T-helper 9 cell (primary cell): Measurements from ENCODE around the gene SBSN.

Experiments used
- DNase-seq: peaks from one replicate; pipeline ENCODE4 v3.0.0-alpha.2; 2020
- total RNA-seq, 2 donors: gene quantifications; one replicate each; lab custom pipeline; 2026; lab: John Stamatoyannopoulos, UW

SBSN gene, protein sequence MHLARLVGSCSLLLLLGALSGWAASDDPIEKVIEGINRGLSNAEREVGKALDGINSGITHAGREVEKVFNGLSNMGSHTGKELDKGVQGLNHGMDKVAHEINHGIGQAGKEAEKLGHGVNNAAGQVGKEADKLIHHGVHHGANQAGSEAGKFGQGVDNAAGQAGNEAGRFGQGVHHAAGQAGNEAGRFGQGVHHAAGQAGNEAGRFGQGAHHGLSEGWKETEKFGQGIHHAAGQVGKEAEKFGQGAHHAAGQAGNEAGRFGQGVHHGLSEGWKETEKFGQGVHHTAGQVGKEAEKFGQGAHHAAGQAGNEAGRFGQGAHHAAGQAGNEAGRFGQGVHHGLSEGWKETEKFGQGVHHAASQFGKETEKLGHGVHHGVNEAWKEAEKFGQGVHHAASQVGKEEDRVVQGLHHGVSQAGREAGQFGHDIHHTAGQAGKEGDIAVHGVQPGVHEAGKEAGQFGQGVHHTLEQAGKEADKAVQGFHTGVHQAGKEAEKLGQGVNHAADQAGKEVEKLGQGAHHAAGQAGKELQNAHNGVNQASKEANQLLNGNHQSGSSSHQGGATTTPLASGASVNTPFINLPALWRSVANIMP
- 0 reads per million in 2 donors for total RNA-seq

DNA sequence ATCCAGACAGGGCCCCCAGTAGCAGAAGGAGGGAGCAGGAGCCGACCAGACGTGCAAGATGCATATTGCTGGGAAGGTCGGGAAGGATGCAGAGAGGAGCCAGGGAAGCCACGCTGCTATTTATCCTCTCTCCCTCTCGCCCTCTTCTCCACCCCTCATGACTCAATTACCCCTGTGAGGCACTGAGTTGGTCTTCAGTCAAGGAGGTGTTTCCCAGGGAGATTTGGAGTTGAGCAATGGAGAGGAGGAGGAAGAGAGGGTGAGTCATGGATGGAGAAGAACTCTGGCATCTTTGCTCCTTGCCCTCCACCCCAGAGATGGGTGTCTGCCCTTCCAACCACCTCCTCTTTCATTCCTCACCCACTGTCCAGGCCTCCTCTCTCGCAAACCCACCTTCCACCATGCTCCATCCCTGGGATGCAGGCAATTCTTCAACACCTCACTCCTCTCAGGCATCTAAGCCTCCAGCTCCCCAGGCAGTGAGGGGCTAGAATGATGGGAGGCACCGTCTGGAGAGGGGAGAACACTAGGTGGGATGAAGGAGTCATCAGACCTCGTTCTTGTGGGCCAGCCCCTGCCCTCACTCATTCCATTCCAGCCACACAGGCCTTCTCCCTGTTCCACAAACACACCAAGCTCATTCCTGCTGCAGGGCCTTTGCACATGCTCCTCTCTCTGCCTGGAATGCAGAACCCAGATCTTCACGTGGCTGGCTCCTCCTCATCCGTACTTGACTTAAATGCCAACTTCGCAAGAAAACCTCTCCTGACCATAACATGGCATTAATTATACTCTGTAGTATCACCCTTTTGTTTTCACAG, at the start of gene SBSN:
SBSN (minus strand) TSS at position 94 of the 821 bp plus-strand sequence; CDS start at position 64, 30 bp downstream.
- DNase-seq = no peak

- no peak for DNase-seq
Observed at GRCh38 chr19:35571406-35571965, 43.4 kb upstream of the SBSN start.

- DNase-seq = no peak
Observed at GRCh38 chr19:35569281-35569781, 41.2 kb upstream of the SBSN start.

- DNase-seq = no peak
Observed at GRCh38 chr19:35566738-35567137, 38.6 kb upstream of the SBSN start.

DNA sequence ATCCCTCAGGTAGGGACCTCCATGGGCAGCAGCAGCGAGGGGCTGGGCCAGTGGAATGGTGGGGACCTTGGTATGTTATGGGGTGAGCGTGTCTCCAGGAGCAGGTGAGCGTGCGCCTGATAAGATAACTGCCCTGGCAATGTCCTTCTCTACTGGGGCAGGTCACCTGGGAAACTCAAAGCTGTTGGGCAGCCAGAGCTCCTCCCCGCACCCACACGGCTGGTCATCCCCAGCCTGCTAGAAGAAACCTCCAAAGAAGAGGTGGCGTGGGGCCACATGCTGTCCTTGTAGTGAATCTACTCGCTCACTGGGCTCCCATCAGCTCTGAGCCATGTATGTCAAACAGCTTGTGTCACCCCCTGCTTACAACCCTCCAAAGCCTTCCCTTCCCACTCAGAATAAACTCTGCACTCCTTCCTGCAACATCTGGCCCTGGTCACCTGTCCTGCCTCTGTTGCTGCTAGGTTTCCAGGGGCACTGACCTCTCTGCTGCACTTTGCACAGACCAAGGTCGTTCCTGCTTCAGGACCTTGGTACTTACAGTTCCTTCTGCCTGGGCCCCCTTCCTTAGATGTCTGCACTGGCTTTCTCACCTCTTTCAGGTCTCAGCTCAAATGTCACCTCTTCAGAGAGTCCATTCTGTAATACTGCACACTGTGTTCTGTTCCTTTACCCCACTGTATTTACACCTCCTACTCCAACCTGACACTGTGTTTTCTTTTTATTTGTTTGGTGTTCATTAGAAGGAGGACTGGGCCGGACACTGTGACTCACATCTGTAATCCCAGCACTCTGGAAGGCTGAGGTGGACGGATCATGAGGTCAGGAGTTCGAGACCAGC, 37.1 kb upstream of the SBSN start:
- DNase-seq = no peak

DNA sequence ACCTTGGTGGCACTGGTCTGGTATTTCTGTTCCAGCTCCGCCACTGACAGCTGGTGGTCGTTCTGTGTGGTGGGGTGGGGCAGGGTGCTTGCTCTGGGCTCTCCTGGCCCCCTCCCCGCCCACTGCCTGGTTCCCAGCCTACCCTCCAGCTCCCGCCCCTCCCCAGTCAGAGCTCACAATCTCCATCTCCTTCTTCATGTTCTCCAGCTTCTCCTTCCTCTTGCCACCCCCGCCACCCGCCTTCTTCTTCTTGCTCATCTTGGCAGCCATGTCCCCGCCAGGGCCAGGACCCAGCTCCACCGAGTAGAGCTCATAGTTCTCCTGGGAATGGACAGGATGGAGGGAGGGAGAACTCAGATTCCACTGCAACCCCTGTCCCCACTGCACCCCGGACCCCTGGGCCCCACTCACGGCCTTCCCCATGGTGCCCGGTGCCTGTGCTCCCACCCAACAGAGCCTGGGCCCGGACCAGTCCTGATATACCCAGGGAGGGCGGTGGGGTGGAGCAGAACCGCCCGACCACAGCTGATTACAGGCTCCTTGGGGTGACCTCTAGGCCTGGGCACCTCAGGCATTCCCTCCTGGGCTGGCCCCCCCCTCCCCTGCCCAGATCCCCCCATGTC, 35.2 kb upstream of the SBSN start, which contains the start of gene ATP4A:
ATP4A (minus strand) TSS at position 452 of the 623 bp plus-strand sequence; CDS start at position 423, 29 bp downstream.
- DNase-seq = no peak

GRCh38 chr19:35562776-35563175, 34.7 kb upstream of the SBSN start:
- DNase-seq = no peak

- no peak for DNase-seq
Observed at GRCh38 chr19:35562336-35562735, 34.2 kb upstream of the SBSN start.

- DNase-seq = no peak
Observed at GRCh38 chr19:35561436-35561835, 33.3 kb upstream of the SBSN start.

GRCh38 chr19:35560677-35561076, 32.6 kb upstream of the SBSN start:
- DNase-seq = no peak

GRCh38 chr19:35560271-35560670, 32.2 kb upstream of the SBSN start:
- DNase-seq = no peak

GRCh38 chr19:35559781-35560180, 31.7 kb upstream of the SBSN start:
- DNase-seq = no peak

DNA sequence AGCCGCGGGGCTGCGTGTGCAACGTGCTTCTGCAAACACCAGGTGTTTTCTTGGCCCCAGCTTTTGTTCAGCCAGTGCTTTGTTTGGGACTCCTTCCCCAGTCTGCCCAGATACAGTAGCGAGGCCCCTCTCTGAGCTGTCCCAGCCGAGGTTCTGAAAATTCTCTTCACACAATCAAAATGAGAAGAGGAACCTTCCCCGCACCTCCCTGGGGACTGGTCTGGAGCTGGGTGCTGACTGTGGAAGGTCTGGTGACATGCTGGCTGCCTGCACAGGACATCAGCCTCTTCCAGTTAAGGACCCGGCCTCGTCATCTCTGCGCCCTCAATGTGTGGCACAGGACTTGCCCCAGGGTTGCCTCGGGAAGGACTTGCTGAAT, 31.2 kb upstream of the SBSN start:
- no peak for DNase-seq

- no peak for DNase-seq
Observed at GRCh38 chr19:35558400-35559280, 30.5 kb upstream of the SBSN start.

GRCh38 chr19:35557539-35558399, 29.7 kb upstream of the SBSN start:
- DNase-seq = peak; percentile 40

- DNase-seq = no peak
Observed at GRCh38 chr19:35556846-35557538, 28.9 kb upstream of the SBSN start.

DNA sequence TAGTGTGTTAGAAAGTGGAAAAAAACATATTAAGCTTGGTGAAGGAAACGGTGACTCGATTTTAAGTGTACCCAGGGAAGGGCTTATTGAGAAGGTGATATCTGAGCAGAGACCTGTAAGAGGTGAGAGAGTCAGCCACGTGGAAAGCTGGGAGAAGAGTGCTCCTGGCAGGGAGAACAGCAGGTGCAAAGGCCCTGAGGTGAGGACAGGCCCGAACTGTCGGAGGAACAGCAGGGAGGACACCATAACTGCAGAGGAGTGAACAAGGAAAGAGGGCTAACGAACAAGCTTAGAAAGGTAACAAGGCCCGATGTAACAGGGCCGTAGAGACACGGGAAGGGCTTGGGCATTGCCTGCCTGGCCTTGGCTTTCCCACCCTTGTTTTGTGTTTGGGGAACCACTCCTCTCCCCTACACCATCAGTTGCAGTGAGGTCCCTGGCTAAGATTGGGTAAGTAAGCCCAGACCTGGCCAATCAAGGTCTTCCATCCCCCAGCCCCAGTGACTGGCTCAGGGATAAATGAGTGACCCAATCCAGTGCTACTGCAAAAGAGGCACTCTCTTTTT, 28.0 kb upstream of the SBSN start:
- DNase-seq = no peak

- DNase-seq = no peak
Observed at GRCh38 chr19:35555301-35556005, 27.3 kb upstream of the SBSN start.
